ENCODE results near the gene CREBRF.

Gene CREBRF

GRCh38 chr5:173078878-173079277 lies 22.7 kb downstream of the CREBRF start:
- FAIRE-seq (no peak), DNase-seq (ENCODE audit: insufficient read length, low spot score) (no peak)
- TF ChIP-seq CTCF (IDR thresholded peaks at IDR 0.05; ENCODE audit: insufficient read depth, missing control alignments) = no peak

GRCh38 chr5:173089581-173089980 lies 33.4 kb downstream of the CREBRF start:
- DNase-seq (ENCODE audit: insufficient read length, low spot score) (no peak), FAIRE-seq (no peak)
- TF ChIP-seq CTCF (IDR thresholded peaks at IDR 0.05; ENCODE audit: insufficient read depth, missing control alignments) = no peak

DNA sequence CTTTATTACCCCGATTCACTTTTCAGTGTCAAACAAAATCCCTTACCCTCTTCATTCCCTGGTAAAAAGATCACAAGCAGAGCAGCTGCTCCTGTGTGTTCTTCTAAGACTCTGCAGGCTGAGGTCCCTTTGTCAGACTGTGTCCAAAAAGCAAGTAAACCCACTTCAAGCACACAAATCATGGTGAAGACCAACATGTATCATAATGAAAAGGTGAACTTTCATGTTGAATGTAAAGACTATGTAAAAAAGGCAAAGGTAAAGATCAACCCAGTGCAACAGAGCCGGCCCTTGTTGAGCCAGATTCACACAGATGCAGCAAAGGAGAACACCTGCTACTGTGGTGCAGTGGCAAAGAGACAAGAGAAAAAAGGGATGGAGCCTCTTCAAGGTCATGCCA lies 34.5 kb downstream of the CREBRF start:
- DNase-seq (ENCODE audit: insufficient read length, low spot score) (no peak), FAIRE-seq (no peak)
- no peak for TF ChIP-seq CTCF (IDR thresholded peaks at IDR 0.05; ENCODE audit: insufficient read depth, missing control alignments)

DNA sequence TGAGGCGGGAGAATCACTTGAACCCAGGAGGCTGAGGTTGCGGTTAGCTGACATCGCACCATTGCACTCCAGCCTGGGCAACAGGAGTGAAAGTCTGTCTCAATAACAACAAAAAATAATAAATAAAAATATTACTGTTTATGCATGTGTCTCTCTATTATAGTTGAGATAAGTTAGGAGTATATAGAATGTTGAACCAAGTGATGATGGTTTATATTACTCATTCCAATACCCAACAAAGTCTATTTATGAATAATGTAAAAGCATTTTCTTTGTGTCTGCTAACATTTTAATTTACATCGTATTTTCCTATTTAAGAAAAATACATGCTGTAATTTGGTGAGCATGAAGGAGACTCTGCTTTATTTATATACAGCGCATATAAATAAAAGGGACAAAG lies 35.8 kb downstream of the CREBRF start:
- no peak for FAIRE-seq
- no peak for TF ChIP-seq CTCF (IDR thresholded peaks at IDR 0.05; ENCODE audit: insufficient read depth, missing control alignments)
- DNase-seq (ENCODE audit: insufficient read length, low spot score) = no peak

GRCh38 chr5:173093606-173094005 lies 37.5 kb downstream of the CREBRF start:
- TF ChIP-seq CTCF (IDR thresholded peaks at IDR 0.05; ENCODE audit: insufficient read depth, missing control alignments) = no peak
- DNase-seq (ENCODE audit: insufficient read length, low spot score) (no peak), FAIRE-seq (no peak)

DNA sequence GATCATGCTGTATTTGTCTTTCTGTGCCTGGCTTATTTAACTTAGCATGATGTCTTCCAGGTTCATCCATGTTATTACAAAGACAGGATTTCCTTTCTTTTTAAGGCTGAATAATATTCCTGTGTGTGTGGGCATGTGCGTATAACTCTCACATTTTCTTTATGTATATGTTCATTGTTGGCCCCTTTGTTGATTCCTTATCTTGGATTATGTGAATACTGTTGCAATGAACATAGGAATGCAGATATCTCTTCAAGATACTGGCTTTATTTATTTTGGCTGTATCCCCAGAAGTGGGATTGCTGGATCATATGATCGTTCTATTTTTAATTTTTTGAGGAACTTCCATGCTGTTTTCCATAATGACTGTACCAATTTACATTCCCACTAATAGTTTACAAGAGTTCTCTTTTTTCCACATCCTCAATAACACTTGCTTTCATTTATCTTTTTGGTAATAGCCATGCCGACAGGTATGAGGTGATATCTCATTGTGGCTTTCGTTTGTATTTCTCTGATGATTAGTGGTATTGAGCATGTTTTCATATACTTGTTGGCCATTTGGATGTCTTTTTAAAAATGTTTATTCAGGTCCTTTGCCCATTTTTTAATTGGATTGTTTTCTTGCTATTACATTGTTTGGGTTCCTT lies 38.0 kb downstream of the CREBRF start:
- TF ChIP-seq CTCF (IDR thresholded peaks at IDR 0.05; ENCODE audit: insufficient read depth, missing control alignments) = no peak
- DNase-seq (ENCODE audit: insufficient read length, low spot score) (no peak), FAIRE-seq (peak; percentile 29)

DNA sequence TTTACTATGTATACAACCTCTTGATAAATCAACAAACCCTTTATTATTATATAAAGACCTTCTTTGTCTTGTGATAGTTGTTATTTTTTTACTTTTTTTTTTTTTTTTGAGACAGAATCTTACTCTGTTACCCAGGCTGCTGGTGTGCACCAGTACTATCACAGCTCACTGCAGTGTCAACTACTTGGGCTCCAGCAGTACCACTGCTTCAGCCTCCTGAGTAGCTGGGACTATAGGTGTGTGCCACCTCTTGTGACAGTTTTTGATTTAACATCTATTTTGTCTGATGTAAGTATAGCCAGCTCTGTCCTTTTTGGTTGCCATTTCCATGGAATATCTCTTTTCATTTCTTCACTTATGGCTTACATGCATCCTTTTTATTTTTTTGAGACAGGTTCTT lies 42.6 kb downstream of the CREBRF start:
- DNase-seq (ENCODE audit: insufficient read length, low spot score) (no peak), FAIRE-seq (no peak)
- no peak for TF ChIP-seq CTCF (IDR thresholded peaks at IDR 0.05; ENCODE audit: insufficient read depth, missing control alignments)

Measured in D721Med (cell line).